NCI-H1092 treated with DMSO at 0.1 percent for 48 hours (cell line): Measurements from ENCODE around the gene C14orf132.

Experiments used
- DNase-seq: peaks from one replicate; lab custom pipeline; 2025; lab: John Stamatoyannopoulos, UW

Gene C14orf132

GRCh38 chr14:96098309-96098998 lies 59.3 kb downstream of the C14orf132 start:
- peak; percentile 80 for DNase-seq

GRCh38 chr14:96098999-96099335 lies 59.8 kb downstream of the C14orf132 start:
- DNase-seq, result no peak

- DNase-seq, result peak; percentile 86
These were observed 61.3 kb downstream of the C14orf132 start for GRCh38 chr14:96100161-96101064.

GRCh38 chr14:96102081-96102856 lies 63.1 kb downstream of the C14orf132 start:
- no peak for DNase-seq

- DNase-seq, result no peak
These were observed 63.9 kb downstream of the C14orf132 start for GRCh38 chr14:96103075-96103474.

GRCh38 chr14:96103560-96104460 lies 64.6 kb downstream of the C14orf132 start:
- no peak for DNase-seq

GRCh38 chr14:96104469-96105057 lies 65.4 kb downstream of the C14orf132 start:
- DNase-seq, result no peak

GRCh38 chr14:96105089-96105925 lies 66.1 kb downstream of the C14orf132 start:
- DNase-seq, result no peak

GRCh38 chr14:96105926-96106441 lies 66.8 kb downstream of the C14orf132 start:
- DNase-seq, result peak; percentile 20

- no peak for DNase-seq
These were observed 67.7 kb downstream of the C14orf132 start for GRCh38 chr14:96106891-96107290.

GRCh38 chr14:96108061-96108795 lies 69.1 kb downstream of the C14orf132 start:
- DNase-seq, result no peak

GRCh38 chr14:96108911-96109310 lies 69.7 kb downstream of the C14orf132 start:
- no peak for DNase-seq

GRCh38 chr14:96109596-96110355 lies 70.6 kb downstream of the C14orf132 start:
- DNase-seq, result no peak

- DNase-seq, result no peak
These were observed 72.9 kb downstream of the C14orf132 start for GRCh38 chr14:96112032-96112431.

GRCh38 chr14:96114002-96114401 lies 74.8 kb downstream of the C14orf132 start:
- DNase-seq, result no peak

- DNase-seq, result peak; percentile 39
These were observed 78.1 kb downstream of the C14orf132 start for GRCh38 chr14:96117101-96117897.

GRCh38 chr14:96117960-96118359 lies 78.8 kb downstream of the C14orf132 start:
- no peak for DNase-seq

GRCh38 chr14:96118391-96118790 lies 79.2 kb downstream of the C14orf132 start:
- no peak for DNase-seq
